Activated effector memory CD4-positive, alpha-beta T cell treated with anti-CD3 and anti-CD28 coated beads, Interleukin-2, amount 50 U/mL, for 16 hours (primary cell): ENCODE results near the gene BBS10.
"Not testable (repeated sequence)": the region's sequence is repeated elsewhere in the genome, so short reads cannot be mapped to it uniquely, and the experiment has no call there.

Source experiments
- DNase-seq: peaks from one replicate; pipeline ENCODE4 v3.0.0-alpha.2; 2020

The BBS10 gene

DNA sequence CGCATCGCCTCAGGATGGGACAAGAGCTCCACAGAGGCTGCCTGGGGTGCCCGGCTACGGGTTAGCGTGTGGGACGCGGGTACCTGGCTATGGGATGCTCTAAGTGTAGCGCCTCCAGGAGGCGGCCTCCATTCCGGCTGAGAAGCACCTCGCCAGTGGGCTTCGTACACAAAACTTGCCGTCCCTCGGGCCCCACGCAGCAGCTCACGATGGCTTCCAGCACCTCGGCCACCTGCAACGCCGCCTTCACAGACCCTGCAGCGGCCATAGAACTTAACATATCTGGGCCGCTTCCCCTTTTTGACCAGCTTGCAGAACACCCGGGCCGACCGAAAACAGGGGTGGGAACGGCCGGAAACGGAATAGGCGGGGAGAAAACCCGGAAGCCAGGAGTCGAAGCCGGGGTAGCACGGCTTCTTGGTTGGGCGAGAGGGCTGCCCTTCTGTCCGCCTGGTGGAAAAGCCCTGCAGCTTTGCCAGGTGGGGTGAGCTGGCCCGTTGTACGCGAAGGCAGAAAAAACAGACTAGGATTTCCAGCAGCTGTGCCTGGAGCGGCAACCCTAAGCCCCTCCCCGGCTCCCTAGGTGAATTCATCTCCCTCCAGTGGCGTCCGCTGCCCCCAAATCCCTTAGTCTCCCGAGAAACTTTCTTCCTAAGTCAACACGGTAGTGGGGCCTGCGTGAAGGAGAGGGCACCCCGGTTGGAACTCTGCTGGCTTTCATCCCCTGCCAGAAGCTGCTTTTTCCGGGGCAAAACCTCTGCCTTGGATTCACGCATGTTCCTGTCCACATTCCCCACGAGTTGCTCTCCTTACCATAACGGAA lies at the start of gene BBS10:
TSS of gene BBS10 (minus strand) at position 337 of the 823 bp plus-strand sequence. CDS start at position 280, 57 bp downstream.
- DNase-seq: peak; percentile 94

DNA sequence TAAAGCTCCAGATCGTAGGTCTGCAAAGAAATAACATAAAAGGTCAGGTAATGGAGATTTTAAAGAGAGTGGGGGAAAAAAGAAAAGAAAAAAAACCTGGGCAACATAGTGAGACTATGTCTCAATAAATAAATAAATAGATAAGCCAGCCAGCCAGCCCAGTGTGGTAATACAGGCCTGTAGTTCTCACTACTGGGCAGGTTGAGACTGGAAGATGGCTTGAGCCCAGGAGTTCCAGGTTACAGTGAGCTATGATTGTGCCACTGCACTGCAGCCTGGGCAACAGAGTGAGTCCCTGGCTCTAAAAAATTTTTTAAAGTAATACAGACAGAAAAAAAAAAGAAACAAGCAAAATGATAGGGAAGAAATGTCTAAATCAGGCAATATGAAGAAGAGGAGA lies 43.2 kb upstream of the BBS10 start:
- no peak for DNase-seq

DNA sequence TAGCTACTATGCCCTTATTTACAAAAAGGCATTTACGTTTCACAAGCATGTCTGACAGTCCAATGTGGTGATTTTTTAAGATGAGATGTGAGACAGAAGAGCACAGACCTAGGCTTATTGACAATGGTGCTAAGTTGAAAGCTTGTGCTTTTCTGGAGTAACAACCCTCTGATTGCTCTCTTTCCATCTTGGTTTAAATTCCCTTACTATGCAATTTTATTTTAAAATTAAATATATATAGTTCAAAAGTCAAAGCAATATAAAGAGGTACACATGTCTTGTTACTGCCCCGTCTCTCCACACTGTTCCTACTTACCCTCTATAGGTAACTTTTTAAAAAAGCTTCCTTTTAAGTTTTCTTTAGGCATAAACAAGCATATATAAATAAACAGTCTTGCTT lies 39.4 kb upstream of the BBS10 start:
- no peak for DNase-seq

DNA sequence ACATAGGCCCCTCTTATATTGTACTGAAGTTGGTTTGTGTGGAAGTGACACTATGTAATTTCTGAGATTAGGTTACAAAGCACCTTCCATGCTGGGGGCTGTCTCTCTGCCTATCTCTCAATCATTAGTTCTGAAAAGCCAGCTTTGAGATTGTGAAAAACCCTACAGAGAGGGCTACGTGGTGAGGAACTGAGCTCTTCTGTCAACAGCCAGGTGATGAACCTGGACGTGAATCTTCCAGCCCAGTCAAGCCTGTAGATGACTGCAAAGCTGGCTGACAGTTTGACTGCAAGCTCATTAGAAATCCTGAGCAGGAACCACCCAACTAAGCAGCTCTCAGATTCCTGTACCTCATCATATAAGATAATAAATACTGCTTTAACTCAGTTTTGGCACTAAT lies 36.3 kb upstream of the BBS10 start:
- no peak for DNase-seq

DNA sequence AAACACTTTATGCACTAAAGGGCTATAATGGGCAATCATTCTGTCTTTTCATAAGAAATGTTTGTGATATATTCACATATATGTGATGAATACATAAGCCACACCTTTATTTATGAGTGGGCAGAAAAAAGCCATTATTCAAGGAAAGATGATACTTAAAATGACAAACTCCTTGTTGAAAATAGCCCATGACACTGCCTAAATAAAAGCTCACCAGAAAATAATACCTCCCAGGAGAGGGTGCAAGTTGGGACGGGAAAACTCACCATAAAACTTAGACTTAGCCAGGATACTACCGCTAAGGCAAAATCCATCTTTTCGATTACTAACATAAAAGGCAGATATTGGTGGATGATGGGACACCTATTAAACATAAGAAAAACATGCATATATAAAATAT lies 35.8 kb upstream of the BBS10 start:
- DNase-seq: no peak

DNA sequence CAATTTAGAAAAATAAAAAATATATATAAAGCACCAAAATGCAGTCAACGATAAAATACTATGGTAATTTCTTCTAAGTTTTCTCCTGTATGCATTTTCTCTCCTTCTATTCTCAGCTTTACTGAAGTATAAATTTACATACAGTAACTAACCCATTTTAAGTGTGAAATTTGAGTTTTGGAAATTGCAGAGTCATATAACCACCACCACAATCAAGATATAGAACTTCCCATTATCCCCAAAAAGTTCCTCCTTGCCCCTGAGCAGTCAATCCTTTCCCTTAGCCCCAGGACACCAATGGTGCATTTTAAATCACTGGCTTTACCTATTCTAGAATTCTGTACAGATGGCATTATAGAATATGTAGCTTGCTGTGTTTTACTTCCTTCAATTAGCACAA lies 31.0 kb upstream of the BBS10 start:
- DNase-seq: no peak

DNA sequence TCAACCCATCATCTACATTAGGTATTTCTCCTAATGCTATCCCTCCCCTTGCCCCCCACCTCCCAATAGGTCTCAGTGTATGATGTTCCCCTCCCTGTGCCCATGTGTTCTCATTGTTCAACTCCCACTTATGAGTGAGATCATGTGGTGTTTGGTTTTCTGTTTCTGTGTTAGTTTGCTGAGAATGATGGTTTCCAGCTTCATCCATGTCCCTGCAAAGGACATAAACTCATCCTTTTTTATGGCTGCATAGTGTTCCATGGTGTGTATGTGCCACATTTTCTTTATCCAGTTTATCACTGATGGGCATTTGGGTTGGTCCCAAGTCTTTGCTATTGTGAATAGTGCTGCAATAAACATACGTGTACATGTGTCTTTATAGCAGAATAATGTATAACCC lies 28.7 kb upstream of the BBS10 start:
- DNase-seq: not testable (repeated sequence)

DNA sequence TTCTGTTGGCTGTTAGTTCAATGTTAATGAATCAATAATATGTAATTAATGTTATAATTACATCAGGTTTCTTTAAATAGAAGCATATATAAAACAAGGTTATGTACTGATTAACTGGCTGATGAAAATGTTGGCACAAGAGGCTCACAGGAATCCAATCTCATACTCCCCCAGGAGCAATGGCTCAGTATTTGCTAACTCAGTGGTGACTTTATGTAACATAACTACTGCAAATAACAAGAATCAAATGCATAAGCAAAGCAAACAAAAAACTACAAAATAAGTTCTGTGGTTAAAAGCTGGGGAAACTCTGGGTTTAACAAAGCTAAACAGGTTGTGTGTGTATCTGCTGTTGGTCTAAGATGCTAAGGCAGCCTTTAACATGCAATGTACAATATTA lies 27.7 kb upstream of the BBS10 start:
- no peak for DNase-seq

DNA sequence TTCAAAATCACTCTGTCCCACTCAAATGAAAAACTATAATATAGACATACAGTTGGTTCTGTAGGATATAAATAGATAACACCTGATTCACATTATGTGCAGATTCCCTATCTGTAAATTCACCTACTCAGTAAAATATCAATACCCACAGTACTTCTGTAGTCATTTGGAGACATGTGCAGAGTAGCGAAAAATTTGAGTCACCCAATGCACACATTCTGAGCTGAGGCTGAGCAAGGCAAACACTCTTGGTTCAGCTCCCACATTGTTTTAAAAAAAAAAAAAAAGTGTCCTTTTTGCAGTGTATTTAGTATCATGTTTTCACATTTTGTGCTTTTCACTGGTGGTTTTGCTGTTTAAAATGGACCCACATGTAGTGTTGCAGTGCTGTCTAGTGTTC lies 27.3 kb upstream of the BBS10 start:
- no peak for DNase-seq

DNA sequence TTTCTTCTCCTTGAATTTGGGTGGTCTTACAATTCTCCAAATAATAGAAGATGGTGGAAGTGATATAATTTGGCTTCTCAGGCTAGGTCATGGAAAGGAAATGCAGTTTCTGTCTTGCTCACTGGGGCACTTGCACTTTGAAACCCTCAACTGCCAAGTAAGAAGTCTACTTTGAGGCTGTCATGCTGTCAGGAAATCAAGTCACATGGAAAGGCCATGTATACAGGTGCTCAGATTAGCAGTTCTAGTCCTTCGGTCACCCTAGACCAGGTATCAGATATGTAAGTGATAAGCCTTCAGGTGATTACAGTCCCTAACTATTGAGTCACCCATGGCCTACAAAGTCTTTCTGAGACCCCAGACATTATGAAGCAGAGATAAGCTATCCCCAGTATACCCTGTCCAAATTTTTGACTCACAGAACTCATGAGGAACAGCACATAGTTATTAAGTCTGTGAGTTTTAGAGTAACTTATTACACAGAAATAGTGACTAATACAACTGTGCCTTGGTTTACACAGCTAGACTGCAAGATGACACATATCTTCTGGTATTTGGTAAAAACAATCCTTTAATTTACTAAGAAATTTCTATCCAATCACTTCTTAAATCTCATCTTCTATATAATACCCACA lies 26.3 kb upstream of the BBS10 start:
- DNase-seq: no peak

DNA sequence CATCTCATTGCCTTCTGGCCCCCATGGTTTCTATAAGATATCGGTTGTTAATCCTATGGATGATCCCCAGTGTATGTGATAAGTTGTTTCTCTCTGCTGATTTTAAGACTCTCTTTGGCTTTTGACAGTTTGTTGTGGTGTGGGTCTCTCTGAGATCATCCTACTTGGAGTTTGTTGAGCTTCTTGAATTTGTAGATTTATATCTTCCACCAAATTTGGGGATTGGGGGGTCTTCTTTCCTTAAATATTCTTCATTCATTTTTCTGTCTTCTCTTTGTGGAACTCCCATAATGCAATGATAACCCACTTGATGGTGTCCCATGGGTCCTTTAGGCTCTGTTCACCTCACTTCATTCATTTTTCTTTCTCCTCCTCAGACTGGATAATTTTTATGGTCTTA lies 20.0 kb upstream of the BBS10 start:
- DNase-seq: no peak

DNA sequence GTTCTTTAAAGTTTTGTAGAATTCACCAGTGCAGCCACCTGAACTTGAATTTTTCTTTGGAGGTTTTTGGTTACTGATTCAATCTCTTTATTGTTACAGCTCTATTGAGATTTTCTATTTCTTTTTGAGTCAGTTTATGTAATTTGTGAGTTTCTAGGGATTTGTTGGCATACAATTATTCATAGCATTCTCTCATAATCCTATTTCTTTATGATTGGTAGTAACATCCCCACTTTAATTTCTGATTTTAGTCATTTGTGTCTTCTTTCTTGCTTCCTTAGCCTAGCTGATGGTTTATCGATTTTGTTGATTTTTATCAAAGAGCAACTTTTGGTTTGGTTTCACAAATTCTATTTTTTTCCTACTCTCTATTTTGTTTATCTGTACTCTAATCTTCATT lies 17.9 kb upstream of the BBS10 start:
- DNase-seq: no peak

DNA sequence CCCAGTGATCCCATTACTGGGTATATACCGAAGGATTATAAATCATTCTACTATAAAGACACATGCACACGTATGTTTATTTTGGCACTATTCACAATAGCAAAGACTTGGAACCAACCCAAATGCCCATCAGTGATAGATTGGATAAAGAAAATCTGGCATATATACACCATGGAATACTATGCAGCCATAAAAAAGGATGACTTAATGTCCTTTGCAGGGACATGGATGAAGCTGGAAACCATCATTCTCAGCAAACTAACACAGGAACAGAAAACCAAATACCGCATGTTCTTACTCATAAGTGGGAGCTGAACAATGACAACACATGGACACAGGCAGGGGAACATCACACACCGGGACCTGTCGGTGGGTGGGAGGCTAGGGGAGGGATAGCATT lies 15.9 kb upstream of the BBS10 start:
- not testable (repeated sequence) for DNase-seq

DNA sequence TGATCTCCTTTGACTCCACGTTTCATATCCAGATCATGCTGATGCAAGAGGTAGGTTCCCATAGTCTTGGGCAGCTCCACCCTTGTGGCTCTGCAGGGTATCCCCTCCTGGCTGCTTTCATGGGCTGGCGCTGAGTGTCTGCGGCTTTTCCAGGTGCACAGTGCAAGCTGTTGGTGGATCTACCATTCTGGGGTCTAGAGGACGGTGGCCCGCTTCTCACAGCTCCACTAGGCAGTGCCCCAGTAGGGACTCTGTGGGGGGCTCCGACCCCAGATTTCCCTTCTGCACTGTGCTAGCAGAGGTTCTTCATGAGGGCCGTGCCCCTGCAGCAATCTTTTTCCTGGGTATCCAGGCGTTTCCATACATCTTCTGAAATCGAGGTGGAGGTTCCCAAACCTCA lies 12.1 kb upstream of the BBS10 start:
- no peak for DNase-seq

DNA sequence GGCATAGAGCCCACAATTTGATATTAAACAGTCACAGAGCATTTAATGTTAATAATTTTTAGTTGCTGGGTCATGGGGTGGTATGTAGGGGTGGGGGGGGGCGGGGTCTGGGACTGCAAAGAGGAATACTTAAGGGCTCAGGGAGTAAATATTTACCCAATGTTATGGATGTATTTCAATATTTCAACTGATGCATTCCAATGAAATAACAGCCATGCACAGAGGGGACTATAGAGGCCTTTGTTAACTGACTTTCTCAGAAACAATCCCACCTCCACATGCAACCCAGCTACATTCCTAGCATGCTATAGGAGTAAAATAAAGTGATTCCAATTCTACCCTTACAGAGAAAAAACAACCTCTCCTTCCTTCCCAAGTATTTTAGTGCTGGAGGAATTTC lies 7.9 kb upstream of the BBS10 start:
- DNase-seq: no peak

DNA sequence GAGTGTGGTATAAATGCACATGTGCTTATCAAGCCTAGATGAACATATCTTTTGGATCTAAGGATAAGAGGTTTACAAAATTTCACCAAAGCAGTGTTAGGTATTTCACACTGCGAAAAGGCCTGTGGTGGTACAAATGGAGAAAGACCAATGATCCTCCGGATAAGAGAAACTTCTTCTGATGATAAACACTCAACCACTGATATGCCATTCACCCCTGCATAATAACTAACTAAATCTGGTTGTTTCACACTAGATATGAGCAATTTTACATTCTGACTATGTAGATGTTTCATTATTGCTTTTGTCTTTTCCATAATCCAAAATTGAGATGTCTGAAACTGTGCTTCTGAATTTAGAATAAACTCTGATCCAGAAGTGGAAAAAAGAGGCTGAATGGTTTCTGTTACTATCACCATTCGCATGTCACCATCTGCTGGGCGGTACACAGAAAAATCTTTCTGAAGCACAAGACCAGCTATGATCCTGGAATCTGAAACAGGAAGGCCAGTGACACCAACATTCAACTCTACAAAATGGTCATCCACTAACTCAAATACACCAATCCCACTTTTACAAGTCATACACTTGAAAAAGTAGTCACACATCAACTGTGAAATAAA lies 1.3 kb downstream of the BBS10 start:
- no peak for DNase-seq

DNA sequence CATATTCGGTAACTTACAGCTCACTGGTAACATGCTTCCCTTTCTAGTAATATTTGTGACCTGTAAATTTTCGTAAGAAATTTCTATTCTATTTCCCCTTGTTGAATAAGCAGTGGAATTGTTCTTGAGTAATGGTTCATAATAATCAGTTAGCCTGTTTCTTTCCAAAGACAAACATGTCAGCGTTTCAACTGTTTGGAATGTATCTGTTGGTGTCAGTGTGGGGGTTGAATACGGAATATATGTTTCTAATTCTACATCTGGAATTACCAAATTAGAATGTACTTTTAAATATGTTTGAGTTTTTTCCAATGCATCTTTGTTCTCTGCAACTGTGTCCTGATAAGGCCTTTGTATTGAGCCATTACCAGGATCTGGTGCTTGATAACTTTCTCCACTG lies 2.0 kb downstream of the BBS10 start:
- DNase-seq: no peak

DNA sequence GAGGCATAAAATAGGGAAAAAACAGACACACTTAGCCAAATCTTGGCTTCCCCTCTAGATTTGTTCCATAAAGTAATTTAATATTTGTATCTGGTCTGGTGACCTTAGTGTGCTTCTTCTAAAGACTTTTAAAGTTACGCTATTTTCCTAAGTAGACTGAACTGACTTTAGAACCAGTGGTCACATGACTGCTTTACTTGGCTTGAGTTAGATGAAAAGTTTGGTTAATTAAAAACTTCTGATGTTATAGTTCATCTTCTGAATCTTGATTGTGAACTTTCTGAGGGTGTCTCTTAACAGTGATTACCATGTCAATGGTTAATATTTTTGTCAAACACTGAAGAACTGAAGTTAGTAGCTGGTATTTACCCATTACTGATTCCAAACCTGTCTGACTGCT lies 2.6 kb downstream of the BBS10 start:
- DNase-seq: no peak

DNA sequence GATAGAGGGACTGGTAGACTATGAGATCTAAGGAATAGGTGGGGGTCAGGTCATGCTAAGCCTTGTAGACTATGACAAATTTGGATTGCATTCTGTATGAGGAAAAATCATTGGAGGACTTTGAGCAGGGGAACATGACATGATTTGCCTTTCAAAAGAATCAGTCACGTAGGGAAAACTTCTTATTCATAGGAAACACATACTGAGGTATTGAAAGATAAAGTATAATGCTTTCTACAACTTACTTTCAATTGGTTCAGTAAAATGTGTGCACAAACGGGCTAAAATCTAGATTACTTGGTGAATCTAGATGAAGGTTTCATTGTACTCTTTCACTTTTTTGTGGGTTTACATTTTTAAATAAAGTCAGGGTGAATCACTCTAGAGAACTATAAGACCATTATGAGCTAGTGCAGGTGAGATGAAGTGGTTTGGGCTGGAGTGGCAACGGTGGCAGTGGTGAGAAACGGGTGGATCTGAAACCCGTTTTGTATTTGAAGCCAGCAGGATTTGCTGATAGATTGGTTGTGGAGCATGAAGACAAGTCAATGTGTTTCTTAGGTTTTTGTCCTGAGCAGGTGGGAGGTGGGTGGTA lies 6.7 kb downstream of the BBS10 start:
- DNase-seq: no peak

DNA sequence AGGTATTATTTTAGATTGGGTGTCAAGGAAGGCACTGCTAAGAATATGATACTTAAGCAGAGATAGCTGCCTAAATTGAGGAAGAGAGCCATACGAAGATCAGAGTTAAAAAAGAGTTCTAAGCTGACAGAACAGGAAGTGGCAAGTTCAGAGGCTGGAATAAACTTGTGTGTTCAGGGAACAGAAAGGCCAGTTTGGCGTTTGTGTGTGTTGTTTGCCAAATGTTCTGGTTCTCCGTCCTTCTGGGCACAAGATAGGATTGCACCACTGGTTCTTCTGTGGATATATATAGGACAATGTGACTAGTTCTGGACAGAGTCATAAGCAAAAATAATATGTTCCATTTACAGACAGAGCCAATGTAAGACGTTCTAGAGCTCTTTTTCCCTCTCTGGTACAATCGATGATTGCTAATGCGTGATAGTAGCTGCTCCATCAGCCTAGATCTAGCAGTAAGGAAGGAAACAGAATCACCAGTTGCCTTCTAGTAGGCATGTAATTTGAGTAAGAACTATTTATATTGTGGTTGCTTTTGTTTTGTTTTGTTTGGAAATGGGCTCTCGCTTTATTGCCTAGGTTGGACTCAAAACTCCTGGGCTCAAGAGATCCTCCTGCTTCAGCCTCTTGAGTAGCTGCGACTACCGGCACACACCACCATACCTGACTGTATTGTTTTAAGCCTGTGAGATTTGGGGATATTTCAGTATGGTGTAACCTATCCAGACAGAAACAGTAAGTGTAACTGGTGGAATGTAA lies 7.4 kb downstream of the BBS10 start:
- DNase-seq: no peak

DNA sequence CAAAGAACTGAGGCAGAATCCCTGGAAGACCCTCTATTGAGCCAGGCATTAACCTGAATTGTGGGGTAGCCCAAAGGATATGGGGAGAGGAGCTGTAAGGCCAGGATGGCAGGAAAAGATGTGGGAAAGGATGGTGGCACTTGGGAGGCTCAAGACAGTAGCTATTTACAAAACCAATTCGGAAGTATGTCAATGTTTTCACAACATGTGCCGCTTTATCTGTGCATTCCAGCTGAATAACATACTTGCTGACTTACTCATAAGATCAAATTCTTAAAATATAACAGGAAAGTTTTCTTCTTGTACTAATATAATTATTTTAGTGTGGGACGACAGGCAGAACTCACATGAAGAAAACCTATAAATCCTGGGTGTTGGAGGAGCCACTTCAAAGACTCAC lies 10.6 kb downstream of the BBS10 start:
- DNase-seq: no peak

DNA sequence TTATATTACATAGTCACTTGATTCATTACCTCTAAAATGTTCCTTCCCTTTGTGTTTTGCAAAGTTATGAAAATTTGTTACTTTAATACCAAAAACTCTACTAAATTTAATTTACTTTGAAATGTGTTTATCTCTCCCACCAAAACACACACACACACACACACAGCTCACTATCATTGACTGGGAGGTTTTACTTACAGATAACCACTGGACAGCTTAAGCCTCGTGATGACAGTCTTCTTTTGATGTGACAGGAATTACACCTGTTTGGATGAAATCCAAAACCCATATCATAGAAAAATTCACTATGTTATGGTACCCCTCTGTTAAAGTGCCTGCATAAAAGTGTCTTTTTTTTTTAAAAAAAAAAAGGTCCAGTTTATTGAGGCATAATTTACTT lies 15.6 kb downstream of the BBS10 start:
- no peak for DNase-seq

DNA sequence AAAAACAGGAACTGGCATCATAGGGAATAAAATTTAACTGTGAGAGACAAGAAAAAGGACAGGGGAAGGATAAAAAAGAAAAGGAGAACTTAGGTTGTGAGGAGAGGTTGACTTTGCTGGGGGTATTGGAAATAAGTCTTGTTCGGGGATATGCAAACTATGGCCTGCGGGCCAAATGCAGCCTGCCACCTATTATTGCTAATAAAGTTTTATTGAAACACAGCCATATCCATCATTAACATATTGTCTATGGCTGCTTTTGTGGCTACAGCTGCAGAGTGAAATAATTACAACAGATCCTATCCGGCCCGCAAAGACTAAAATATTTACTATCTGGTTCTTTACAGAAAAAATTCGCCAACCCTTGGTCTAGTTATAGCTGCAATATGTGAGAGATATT lies 18.6 kb downstream of the BBS10 start:
- DNase-seq: no peak
